Testis (tissue), 3 donors: ENCODE results near the gene CDCA5. TPM values are rescaled to one million over a fixed set of nuclear protein-coding genes. Genes with fewer than 3 reads are reported as not detected.

Source experiments
- DNase-seq: peaks from one replicate; pipeline ENCODE4 v3.0.0-alpha.2; 2019
- H3K27ac ChIP-seq, 2 donors: fragments of 200-600 bp; sonication (generic); one replicate each; pipeline ENCODE4 v1.5.1; 2019
- H3K27me3 ChIP-seq: fragments of 200-600 bp; sonication (generic); one replicate; pipeline ENCODE4 v1.5.1; 2019
- H3K36me3 ChIP-seq: fragments of 200-600 bp; sonication (generic); one replicate; pipeline ENCODE4 v1.5.1; 2017; ENCODE audit warnings: low read depth; ENCODE audit errors: missing control alignments
- H3K4me1 ChIP-seq: fragments of 200-600 bp; sonication (generic); one replicate; pipeline ENCODE4 v1.5.1; 2019
- H3K4me3 ChIP-seq, 2 donors: fragments of 200-600 bp; sonication (generic); one replicate each; pipeline ENCODE4 v1.5.1; 2017 to 2019
- H3K9me3 ChIP-seq: fragments of 200-600 bp; sonication (generic); one replicate; pipeline ENCODE4 v1.5.1; 2017
- CTCF ChIP-seq, 3 experiments: fragments of 450-650 bp in 2 of 3; fragments of 200-600 bp in 1 of 3; sonication (generic) in 1 of 3; IDR thresholded peaks; one replicate each; pipeline ENCODE4 v1.5.1; 2016 to 2019; ENCODE audit warnings: antibody characterized with exemption in 3 of 3, mild to moderate bottlenecking in 2 of 3, moderate library complexity in 1 of 3
- POLR2A ChIP-seq: fragments of 450-650 bp; IDR thresholded peaks from one replicate; pipeline ENCODE4 v1.6.1; 2017; ENCODE audit warnings: antibody characterized with exemption, mild to moderate bottlenecking, moderate library complexity
- WGBS, 2 donors: methylation state at CpG; one replicate each; pipeline ENCODE4 v1.1.5; 2018; 5-methylcytosine and 5-hydroxymethylcytosine counted together
- intact Hi-C: fragments of 100-400 bp; cut with DNase I; formaldehyde crosslinking; loops from one replicate; pipeline ENCODE4 v1.15.1; 2023; ENCODE audit warnings: low total_unique reads
- polyA plus RNA-seq: library from polyadenylated mRNA; stranded (reverse); fragments of 350-450 nt; fragmentation: Illumina TruSeq; extraction: RNeasy Lipid Tissue Mini Kit (QIAGEN cat#74804); gene quantifications from one replicate; pipeline ENCODE4 v1.2.3, GENCODE V29; 2014; ENCODE audit warnings: low read depth, low replicate concordance; ENCODE audit not compliant: insufficient read depth
- total RNA-seq, 2 donors: library from RNA; depleted of rRNA; stranded (reverse); fragments of >200 nt; gene quantifications; one replicate each; pipeline ENCODE4 v1.2.3, GENCODE V29; 2016

Gene CDCA5
- total and polyA plus RNA-seq, 3 donors from 2014 or later = 28.5 to 93.3 (median 50.9) TPM

- H3K4me1 ChIP-seq = peaks cover 12% of the 10 kb centered on the region
Observed at GRCh38 chr11:65089621-65090020, 5.8 kb upstream of the CDCA5 start.

GRCh38 chr11:65087827-65088226 is 4.0 kb upstream of the CDCA5 start:
- no peaks in the 10 kb centered on the region for H3K36me3 ChIP-seq
- 90 to 94% methylated on average over 11 to 12 of the region's 15 CpGs for WGBS, 2 donors
- intact Hi-C loops = no loop called here
- no peak overlapping the region for H3K27ac ChIP-seq
- no peaks in the 10 kb centered on the region for H3K9me3 ChIP-seq
- DNase-seq = no peak
- no peak overlapping the region for H3K4me3 ChIP-seq
- TF ChIP-seq POLR2A = no peak
- H3K27me3 ChIP-seq = no peaks in the 10 kb centered on the region
- H3K4me1 ChIP-seq = peaks cover 14% of the 10 kb centered on the region

More at GRCh38 chr11:65089621-65090020, 5.8 kb upstream of the CDCA5 start:
- 88 to 90% methylated on average over 3 to 4 of the region's 4 CpGs for WGBS, 2 donors
- H3K36me3 ChIP-seq = no peaks in the 10 kb centered on the region
- TF ChIP-seq CTCF (IDR thresholded peaks at IDR 0.05) = no peak
- no peak for TF ChIP-seq POLR2A
- no peak overlapping the region for H3K27ac ChIP-seq
- no peak for DNase-seq
- H3K27me3 ChIP-seq = no peaks in the 10 kb centered on the region
- no peaks in the 10 kb centered on the region for H3K9me3 ChIP-seq
- intact Hi-C loops = no loop called here
- H3K4me3 ChIP-seq = no peak overlapping the region

GRCh38 chr11:65087216-65087615 is 3.4 kb upstream of the CDCA5 start:
- no peaks in the 10 kb centered on the region for H3K36me3 ChIP-seq
- intact Hi-C loops = no loop called here
- H3K9me3 ChIP-seq = no peaks in the 10 kb centered on the region
- H3K27me3 ChIP-seq = no peaks in the 10 kb centered on the region
- WGBS, 2 donors = 84 to 85% methylated on average over 11 of the region's 11 CpGs
- DNase-seq = no peak
- H3K27ac ChIP-seq = no peak overlapping the region
- no peak overlapping the region for H3K4me3 ChIP-seq
- TF ChIP-seq CTCF (IDR thresholded peaks at IDR 0.05) (no peak), POLR2A (no peak)
- H3K4me1 ChIP-seq = peaks cover 14% of the 10 kb centered on the region

GRCh38 chr11:65086809-65087208 is 3.0 kb upstream of the CDCA5 start:
- no peaks in the 10 kb centered on the region for H3K9me3 ChIP-seq
- no peaks in the 10 kb centered on the region for H3K27me3 ChIP-seq
- no peak overlapping the region for H3K4me3 ChIP-seq
- H3K27ac ChIP-seq = no peak overlapping the region
- 88 to 91% methylated on average over 8 to 9 of the region's 9 CpGs for WGBS, 2 donors
- TF ChIP-seq CTCF (IDR thresholded peaks at IDR 0.05) (no peak), POLR2A (no peak)
- DNase-seq = no peak
- no peaks in the 10 kb centered on the region for H3K36me3 ChIP-seq
- peaks cover 14% of the 10 kb centered on the region for H3K4me1 ChIP-seq
- intact Hi-C loops = no loop called here

GRCh38 chr11:65085446-65085845 is 1.6 kb upstream of the CDCA5 start:
- no peaks in the 10 kb centered on the region for H3K27me3 ChIP-seq
- 93% methylated on average over 4 of the region's 4 CpGs for WGBS, 2 donors
- TF ChIP-seq POLR2A (no peak), CTCF (IDR thresholded peaks at IDR 0.05) (no peak)
- H3K4me3 ChIP-seq = no peak overlapping the region
- intact Hi-C loops = no loop called here
- no peaks in the 10 kb centered on the region for H3K9me3 ChIP-seq
- no peak overlapping the region for H3K27ac ChIP-seq
- H3K4me1 ChIP-seq = peaks cover 14% of the 10 kb centered on the region
- H3K36me3 ChIP-seq = no peaks in the 10 kb centered on the region
- DNase-seq = no peak
